EL (cell line): ENCODE data around the gene FAM241A.
A peak's percentile ranks its signal among the peaks of the same experiment; 100 is the strongest.
"Not testable (repeated sequence)": the region's sequence is repeated elsewhere in the genome, so short reads cannot be mapped to it uniquely, and the experiment has no call there.

Experiments
- DNase-seq: peaks from one replicate; pipeline ENCODE4 v3.0.0-alpha.2; 2016

The FAM241A gene

DNA sequence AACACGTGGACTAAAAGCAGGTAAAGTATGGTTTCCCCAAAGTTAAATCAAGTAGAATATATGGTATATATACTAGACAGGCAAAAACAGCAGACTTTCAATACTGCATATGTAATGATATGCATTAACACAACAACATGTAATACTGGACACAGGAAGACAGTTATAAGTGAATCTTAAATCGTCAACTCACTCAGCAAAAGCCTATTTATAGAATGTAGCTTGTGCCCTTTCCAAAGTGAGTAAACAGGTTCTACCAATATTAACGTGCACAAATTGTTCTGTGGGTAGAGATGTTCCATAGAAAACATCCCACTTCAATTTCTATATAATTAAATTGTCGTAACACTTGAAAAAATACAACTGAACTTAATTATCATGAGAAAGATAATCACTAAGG, 30.6 kb downstream of the FAM241A start:
- DNase-seq = no peak

DNA sequence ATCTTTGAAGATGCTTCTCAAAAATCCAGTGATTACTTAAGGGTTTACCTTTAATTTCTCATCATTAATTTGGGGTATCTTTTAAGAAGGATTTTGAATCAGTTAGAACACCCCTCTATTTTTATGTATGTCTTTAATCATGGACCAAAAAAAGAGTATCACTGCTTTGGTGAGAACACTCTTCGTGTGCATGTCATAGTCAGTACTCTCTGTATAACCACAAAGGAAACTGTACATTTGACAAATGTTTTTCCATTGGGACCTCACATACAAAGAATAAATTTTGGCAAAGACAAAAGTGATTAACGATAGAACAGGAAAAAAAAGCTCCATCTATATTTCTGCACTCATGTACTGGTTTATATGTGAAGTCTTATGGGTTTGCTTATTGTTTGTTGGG, 31.3 kb downstream of the FAM241A start:
- no peak for DNase-seq

DNA sequence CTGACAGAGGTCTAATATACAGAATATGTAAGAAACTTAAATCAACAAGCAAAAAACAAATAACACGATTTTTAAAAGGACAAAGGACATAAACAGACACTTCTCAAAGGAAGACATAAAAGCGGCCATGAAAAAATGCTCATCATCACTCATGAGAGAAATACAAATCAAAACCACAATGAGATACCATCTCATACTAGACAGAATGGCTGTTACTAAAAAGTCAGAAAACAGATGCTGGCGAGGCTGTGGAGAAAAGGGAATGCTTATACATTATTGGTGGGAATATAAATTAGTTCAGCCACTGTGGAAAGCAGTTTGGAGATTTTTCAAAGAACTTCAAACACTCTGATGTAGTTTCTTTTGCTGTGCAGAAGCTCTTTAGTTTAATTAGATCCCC, 33.5 kb downstream of the FAM241A start:
- DNase-seq = peak; percentile 7

DNA sequence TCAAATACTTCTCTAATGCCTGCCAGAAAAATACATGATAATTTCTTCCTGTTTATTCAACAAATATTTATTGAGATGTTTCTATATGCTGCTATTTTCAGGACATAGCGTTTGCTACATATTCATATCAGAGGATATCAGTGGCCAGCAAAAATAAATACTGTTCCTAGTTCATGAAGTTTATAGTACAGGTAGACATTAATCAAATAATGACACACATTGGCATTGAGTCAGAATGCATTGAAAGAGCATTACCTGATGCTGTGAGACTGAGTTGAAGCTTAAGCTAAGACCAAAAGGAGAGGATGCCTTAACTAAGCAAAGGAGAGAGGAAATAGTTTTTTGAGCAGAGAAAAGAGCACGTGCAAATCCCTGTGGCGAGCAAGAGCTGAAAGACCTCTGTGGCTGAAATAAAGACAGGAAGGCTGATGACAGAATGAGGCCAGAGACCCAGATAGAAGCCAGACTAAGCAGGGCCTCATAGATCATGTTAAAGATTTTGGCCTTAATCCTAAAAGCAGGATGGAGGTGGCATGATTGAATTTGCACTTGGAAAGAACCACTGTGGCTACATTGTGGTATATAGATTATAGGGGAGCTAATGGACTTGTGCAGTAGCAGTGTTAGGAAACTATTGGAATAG, 36.2 kb downstream of the FAM241A start:
- no peak for DNase-seq

DNA sequence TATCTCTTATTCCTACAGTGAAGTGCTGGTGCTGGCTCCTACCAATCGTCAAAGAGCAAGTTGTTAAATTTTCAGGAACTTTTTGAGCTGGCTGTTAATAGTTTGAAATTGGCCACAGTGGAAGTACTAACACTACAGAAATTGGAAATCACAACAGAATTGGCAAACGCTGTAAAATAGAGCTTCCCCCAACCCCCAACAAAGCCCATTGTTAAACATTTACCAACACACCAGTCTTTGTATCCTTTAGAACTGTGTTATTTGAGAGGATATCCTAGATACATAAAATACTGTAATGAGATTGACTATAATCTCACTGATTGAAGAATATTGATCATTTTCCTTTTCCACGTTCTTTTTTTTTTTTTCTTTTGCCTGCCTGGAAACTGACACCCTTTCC, 37.4 kb downstream of the FAM241A start:
- no peak for DNase-seq

- no peak for DNase-seq
These were observed 38.0 kb downstream of the FAM241A start for GRCh38 chr4:112183252-112183651.

DNA sequence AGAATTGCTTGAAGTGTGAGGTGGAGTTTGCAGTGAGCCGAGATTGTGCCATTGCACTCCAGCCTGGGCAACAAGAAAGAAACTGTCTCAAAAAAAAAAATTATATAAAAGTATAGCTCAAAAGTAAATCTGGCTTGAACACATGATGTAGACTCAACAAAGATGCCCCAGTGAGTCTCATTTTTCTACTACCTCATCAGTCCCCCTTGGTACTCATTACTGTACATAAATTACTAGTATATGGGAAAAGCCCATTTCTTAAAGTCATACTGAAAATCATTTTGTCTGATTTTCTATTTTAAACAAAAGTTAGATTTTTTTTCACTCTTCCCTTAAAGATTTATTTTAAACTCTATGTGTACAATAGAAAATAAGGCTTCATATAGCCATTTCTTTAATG, 39.2 kb downstream of the FAM241A start:
- no peak for DNase-seq

DNA sequence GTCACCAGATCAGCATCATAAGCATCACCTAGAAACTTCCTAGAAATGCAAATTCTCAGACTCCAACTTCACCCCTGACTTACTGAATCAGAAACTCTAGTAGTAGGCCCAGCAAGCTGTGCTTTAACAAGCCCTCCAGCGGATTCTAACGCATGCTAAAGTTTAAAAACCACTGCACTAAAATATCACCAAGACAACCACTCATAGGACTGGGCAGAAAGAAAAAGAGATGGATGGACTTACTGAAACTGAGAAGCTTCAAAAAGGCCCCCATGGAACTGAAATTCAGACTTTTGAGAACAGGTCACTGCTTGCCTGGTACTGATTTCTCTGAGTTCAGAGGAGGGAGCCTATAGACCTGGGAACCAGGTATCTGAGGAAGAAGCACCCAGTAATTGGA, 40.1 kb downstream of the FAM241A start:
- DNase-seq = no peak

- DNase-seq = no peak
These were observed 40.8 kb downstream of the FAM241A start for GRCh38 chr4:112185740-112186670.

- no peak for DNase-seq
These were observed 44.5 kb downstream of the FAM241A start for GRCh38 chr4:112189754-112190153.

- DNase-seq = no peak
These were observed 45.4 kb downstream of the FAM241A start for GRCh38 chr4:112190684-112191083.

- DNase-seq = no peak
These were observed 51.2 kb downstream of the FAM241A start for GRCh38 chr4:112196461-112196860.

- no peak for DNase-seq
These were observed 53.8 kb downstream of the FAM241A start for GRCh38 chr4:112199041-112199440.

DNA sequence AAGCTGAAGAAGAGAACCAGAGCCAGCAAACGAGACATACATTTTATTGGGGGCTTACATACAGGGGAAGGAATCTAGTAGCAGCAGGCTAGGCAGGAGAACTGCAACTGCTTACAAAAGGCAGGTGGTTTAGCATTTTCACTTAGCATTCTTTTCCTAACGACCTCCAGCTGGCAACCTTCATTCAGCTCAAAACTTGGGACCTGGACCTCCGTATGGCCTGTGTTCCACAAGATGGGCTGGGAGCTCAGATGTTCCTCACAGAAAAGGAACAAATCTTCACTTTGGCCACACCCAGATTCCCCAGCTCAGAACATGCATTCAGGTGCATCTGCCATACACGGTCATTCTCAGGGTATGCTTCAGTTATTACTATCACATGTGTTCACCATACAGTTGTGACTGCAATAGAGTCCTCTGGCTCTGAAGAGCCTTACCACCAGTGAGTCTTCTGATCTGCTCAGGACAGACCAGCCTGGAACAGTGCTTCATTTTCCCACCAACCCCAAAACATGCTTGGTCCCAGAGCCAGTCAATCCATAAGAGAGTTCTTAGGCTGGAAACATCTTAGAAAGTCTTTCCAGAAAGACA, 56.8 kb downstream of the FAM241A start:
- DNase-seq = no peak

DNA sequence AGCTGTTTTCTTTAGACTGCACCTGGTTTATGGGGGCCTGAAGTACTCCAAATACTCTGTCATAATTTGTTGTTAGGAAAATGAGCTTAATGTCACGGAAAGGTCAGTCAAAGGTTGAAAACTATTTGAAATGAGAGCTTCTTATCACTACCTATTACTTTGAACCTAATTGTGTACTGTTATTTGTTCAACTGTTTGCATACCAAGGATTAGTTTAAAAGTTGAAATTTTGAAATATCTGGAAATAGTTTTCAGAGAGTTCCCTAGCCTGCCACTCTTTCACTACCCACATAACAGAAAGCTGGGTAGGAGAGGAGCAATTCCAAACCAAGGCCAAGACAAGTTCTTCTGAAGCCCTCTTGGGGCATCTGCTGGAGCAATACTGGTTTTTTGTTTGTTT, 58.3 kb downstream of the FAM241A start:
- DNase-seq = no peak

DNA sequence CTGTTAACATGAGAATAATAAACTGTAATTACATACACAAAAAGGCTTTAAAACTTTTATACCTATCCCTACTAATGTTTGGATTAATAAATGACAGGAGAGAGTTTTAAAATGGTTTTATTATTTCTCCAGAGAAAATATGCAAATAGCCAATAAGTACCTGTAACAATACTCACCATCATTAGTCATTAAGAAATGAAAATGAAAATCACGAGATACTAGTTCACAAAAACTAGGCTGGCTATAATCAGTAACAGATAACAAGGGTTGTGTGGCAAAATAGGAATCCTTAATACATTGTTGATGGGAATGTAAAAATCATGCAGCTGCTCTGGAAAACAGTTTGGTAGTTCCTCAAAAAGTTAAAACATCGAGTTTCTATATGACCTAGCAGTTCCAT, 61.2 kb downstream of the FAM241A start:
- DNase-seq = no peak

DNA sequence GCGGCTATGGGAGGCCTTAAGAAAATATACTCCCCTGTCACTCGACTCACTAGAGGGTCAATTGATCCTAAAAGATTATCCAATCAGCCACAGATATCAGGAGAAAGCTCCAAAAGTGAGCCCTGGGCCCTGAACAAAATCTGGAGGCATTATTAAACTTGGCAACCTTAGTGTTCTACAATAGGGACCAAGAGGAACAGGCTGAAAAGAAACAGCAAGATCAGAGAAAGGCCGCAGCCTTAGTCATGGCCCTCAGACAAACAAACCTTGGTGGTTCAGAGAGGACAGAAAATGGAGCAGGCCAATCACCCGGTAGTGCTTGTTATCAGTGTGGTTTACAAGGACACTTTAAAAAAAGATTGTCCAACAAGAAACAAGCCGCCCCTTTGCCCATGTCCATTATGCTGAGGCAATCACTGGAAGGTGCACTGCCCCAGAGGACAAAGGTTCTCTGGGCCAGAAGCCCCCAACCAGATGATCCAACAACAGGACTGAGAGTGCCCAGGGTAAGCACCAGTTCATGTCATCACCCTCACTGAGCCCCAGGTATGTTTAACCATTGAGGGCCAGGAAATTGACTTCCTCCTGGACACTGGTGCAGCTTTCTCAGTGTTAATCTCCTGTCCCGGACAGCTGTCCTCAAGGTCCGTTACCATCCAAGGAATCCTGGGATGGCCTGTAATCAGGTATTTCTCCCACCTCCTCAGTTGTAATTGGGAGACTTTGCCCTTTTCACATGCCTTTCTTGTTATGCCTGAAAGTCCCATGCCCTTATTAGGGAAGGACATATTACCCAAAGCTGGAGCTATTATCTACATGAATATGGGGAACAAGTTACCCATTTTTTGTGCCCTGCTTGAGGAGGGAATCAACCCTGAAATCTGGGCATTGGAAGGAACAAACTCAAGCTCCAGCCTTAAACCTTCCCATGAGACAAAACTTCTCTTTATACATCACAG, 63.2 kb downstream of the FAM241A start:
- DNase-seq = not testable (repeated sequence)

DNA sequence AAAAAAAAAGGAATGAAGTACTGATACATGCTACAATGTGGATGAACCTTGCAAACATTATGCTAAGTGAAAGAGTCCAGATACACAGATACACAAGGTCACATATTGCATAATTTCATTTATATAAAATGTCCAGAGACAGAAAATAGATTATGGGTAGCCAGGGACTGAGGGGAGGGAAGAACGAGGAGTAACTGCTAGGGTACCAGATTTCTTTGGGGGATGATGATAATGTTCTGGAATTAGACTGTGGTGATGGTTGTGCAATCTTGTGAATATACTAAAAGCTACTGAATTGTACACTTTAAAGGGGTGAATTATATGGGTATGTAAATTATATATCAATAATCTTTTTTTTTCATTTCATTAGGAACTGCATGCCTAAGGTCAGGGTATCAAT, 65.5 kb downstream of the FAM241A start:
- no peak for DNase-seq

DNA sequence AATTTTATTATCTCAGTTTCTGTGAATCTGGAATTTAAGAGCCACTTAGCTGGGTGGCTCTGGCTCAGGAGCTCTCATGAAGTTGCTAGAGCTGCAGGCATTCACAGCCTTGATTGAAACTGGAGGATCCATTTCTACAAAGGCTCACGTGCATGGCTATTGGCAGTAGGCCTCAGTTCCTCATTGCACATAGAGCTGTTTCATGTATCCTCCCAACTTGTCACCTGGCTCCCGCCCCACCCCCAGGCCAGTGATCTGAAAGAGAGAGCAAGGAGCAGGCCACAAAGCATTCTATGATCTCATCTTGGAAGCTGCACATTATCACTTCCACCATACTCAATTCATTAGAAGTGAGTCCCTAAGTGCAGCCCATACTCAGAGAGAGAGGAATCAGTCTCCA, 67.8 kb downstream of the FAM241A start:
- peak; percentile 67 for DNase-seq

GRCh38 chr4:112213856-112214255, 68.6 kb downstream of the FAM241A start:
- peak; percentile 78 for DNase-seq

DNA sequence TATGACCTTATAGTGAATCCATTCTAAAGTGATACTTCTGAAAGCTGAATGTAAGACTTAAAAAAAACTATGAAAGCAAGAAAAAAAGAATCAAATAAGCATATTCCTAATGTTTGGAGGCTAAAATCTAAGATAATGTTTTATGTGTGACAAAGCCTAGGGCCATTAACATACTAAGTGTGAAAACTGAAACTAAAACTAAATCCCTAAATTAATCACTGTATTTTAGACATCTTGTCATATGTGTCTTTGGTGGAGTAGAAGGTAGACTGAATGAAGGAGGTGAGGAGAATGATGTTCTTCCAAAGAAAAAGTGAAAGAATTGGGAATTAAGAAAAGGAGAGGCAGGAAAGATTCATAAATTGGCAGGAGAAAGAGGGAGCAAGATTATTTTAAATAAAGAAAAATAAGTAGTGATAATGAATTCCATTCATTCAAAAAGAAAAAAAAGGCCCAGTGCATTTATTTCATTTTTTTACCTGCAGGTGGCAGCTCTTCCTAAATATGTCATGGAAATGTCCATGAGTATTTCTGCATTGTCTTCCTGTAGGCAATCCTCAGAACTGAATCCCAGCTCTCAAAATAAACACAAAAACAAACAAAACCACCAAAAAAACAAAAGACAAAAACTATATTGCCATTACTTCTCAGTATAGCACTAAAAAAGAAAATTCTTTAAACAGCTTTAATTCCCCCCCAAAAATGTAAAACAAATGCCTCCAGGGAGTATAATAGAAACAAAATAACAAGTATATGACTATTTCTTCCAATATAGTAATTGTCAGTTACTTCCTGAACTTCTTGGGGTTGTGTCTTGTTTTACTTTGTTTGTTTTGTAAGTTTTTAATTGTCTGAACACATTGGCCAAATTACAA, 69.4 kb downstream of the FAM241A start:
- peak; percentile 43 for DNase-seq
